SHP77 treated with DMSO at 0.1 percent for 48 hours (cell line): Measurements from ENCODE around the gene PDE4D.

ENCODE experiments used
- DNase-seq: peaks from one replicate; lab custom pipeline; 2025; lab: John Stamatoyannopoulos, UW

Gene PDE4D

GRCh38 chr5:59256331-59256730, 637.2 kb downstream of the PDE4D start:
- no peak for DNase-seq

- no peak for DNase-seq
These were observed 639.4 kb downstream of the PDE4D start for GRCh38 chr5:59254055-59254687.

- DNase-seq = no peak
These were observed 639.9 kb downstream of the PDE4D start for GRCh38 chr5:59253625-59254024.

- no peak for DNase-seq
These were observed 641.9 kb downstream of the PDE4D start for GRCh38 chr5:59251627-59252026.

- no peak for DNase-seq
These were observed 643.8 kb downstream of the PDE4D start for GRCh38 chr5:59249726-59250125.

- no peak for DNase-seq
These were observed 644.4 kb downstream of the PDE4D start for GRCh38 chr5:59249160-59249559.

- no peak for DNase-seq
These were observed 646.6 kb downstream of the PDE4D start for GRCh38 chr5:59246882-59247281.

- no peak for DNase-seq
These were observed 647.2 kb downstream of the PDE4D start for GRCh38 chr5:59246145-59246869.

- DNase-seq = no peak
These were observed 648.3 kb downstream of the PDE4D start for GRCh38 chr5:59245198-59245597.

- no peak for DNase-seq
These were observed 652.0 kb downstream of the PDE4D start for GRCh38 chr5:59241552-59241951.

- no peak for DNase-seq
These were observed 652.4 kb downstream of the PDE4D start for GRCh38 chr5:59241119-59241518.

GRCh38 chr5:59238126-59238902, 655.2 kb downstream of the PDE4D start:
- DNase-seq = no peak

- DNase-seq = no peak
These were observed 656.5 kb downstream of the PDE4D start for GRCh38 chr5:59236986-59237385.

- DNase-seq = no peak
These were observed 657.1 kb downstream of the PDE4D start for GRCh38 chr5:59236448-59236847.

- no peak for DNase-seq
These were observed 659.3 kb downstream of the PDE4D start for GRCh38 chr5:59234236-59234635.

- DNase-seq = no peak
These were observed 662.1 kb downstream of the PDE4D start for GRCh38 chr5:59231221-59231931.

- DNase-seq = no peak
These were observed 670.6 kb downstream of the PDE4D start for GRCh38 chr5:59222687-59223511.

GRCh38 chr5:59221769-59222168, 671.8 kb downstream of the PDE4D start:
- DNase-seq = no peak

- DNase-seq = no peak
These were observed 675.0 kb downstream of the PDE4D start for GRCh38 chr5:59218424-59219045.

- DNase-seq = no peak
These were observed 676.7 kb downstream of the PDE4D start for GRCh38 chr5:59216841-59217240.

- DNase-seq = no peak
These were observed 680.9 kb downstream of the PDE4D start for GRCh38 chr5:59212596-59212995.
